ENCODE results near the gene TMPRSS2. TPM values are rescaled to one million over a fixed set of nuclear protein-coding genes. Genes with fewer than 3 reads are reported as not detected.

Gene TMPRSS2
- total and polyA plus RNA-seq, 2 donors (not counting 1 experiment from before 2014, with no cell fraction given): not detected

GRCh38 chr21:41511858-41512257, 3.9 kb upstream of the TMPRSS2 start:
- ChIA-PET POLR2A (no interaction called here), CTCF (no interaction called here)
- TF ChIP-seq, protein P1, sequence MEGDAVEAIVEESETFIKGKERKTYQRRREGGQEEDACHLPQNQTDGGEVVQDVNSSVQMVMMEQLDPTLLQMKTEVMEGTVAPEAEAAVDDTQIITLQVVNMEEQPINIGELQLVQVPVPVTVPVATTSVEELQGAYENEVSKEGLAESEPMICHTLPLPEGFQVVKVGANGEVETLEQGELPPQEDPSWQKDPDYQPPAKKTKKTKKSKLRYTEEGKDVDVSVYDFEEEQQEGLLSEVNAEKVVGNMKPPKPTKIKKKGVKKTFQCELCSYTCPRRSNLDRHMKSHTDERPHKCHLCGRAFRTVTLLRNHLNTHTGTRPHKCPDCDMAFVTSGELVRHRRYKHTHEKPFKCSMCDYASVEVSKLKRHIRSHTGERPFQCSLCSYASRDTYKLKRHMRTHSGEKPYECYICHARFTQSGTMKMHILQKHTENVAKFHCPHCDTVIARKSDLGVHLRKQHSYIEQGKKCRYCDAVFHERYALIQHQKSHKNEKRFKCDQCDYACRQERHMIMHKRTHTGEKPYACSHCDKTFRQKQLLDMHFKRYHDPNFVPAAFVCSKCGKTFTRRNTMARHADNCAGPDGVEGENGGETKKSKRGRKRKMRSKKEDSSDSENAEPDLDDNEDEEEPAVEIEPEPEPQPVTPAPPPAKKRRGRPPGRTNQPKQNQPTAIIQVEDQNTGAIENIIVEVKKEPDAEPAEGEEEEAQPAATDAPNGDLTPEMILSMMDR (IDR thresholded peaks at IDR 0.05): no peak
- TF ChIP-seq EZH2 (IDR thresholded peaks at IDR 0.05; ENCODE audit: borderline replicate concordance, insufficient read depth, low read depth, low read length, poor library complexity, severe bottlenecking): no peak
- H3K27me3 ChIP-seq (replicated peaks in 1 of 4; ENCODE audit: control extremely low read depth in 1 of 4, control insufficient read depth in 3 of 4, insufficient read depth in 4 of 4, low read length in 3 of 4): peaks cover 0 to 21% (median 0%) of the 10 kb centered on the region in 4 experiments
- Mint-ChIP-seq H3K9me3 (ENCODE audit: insufficient read depth) (peaks cover 3% of the 10 kb centered on the region), H3K4me3 (no peak overlapping the region), H3K4me1 (no peaks in the 10 kb centered on the region), H3K27me3 (peaks cover 39% of the 10 kb centered on the region), H3K27ac (no peak overlapping the region)
- no peak for DNase-seq
- H2AFZ ChIP-seq (ENCODE audit: insufficient read depth, low read depth, low read length, poor library complexity, severe bottlenecking): no peak overlapping the region
- intact Hi-C loops (cut with micrococcal nuclease): no loop called here
- no peak overlapping the region for H3K4me2 ChIP-seq (replicated peaks; ENCODE audit: low read depth, low read length, poor library complexity, severe bottlenecking)
- no peak overlapping the region for H3K4me3 ChIP-seq (ENCODE audit: control extremely low read depth in 1 of 5, extremely low read depth in 1 of 5, insufficient read depth in 1 of 5, low read depth in 2 of 5, low read length in 4 of 5)
- H3K79me2 ChIP-seq (ENCODE audit: control insufficient read depth, insufficient read depth, low read length): no peaks in the 10 kb centered on the region
- no peaks in the 10 kb centered on the region for H3K36me3 ChIP-seq (replicated peaks in 1 of 2; ENCODE audit: control extremely low read depth in 1 of 2, control insufficient read depth in 1 of 2, extremely low read depth in 1 of 2, insufficient read depth in 2 of 2, low read length in 1 of 2)
- ATAC-seq (ENCODE audit: low read depth): no peak
- no peaks in the 10 kb centered on the region for H4K20me1 ChIP-seq (ENCODE audit: control insufficient read depth, insufficient read depth, low read length, poor library complexity, severe bottlenecking)
- WGBS (ENCODE audit: insufficient coverage): 77% methylated on average over 6 of the region's 7 CpGs
- H3K27ac ChIP-seq (ENCODE audit: low read length in 2 of 2): no peak overlapping the region
- H3K4me1 ChIP-seq (ENCODE audit: control insufficient read depth in 2 of 2, insufficient read depth in 2 of 2, low read length in 2 of 2): no peaks in the 10 kb centered on the region
- H3K9me3 ChIP-seq (ENCODE audit: control extremely low read depth in 1 of 3, control insufficient read depth in 2 of 3, insufficient read depth in 1 of 3, low read length in 2 of 3): no peaks in the 10 kb centered on the region
- no peak overlapping the region for H3K9ac ChIP-seq (ENCODE audit: low read length)

- ChIA-PET CTCF (no interaction called here), POLR2A (no interaction called here)
- H3K27me3 Mint-ChIP-seq: peaks cover 42% of the 10 kb centered on the region
- Histone ChIP-seq H2AFZ (ENCODE audit: insufficient read depth, low read depth, low read length, poor library complexity, severe bottlenecking) (no peak overlapping the region), H3K4me2 (replicated peaks; ENCODE audit: low read depth, low read length, poor library complexity, severe bottlenecking) (no peak overlapping the region), H3K9ac (ENCODE audit: low read length) (no peak overlapping the region), H4K20me1 (ENCODE audit: control insufficient read depth, insufficient read depth, low read length, poor library complexity, severe bottlenecking) (no peaks in the 10 kb centered on the region), H3K36me3 (replicated peaks in 1 of 2; ENCODE audit: control extremely low read depth in 1 of 2, control insufficient read depth in 1 of 2, extremely low read depth in 1 of 2, insufficient read depth in 2 of 2, low read length in 1 of 2) (no peaks in the 10 kb centered on the region), H3K4me1 (ENCODE audit: control insufficient read depth in 2 of 2, insufficient read depth in 2 of 2, low read length in 2 of 2) (no peaks in the 10 kb centered on the region), H3K27ac (ENCODE audit: low read length in 2 of 2) (no peak overlapping the region), H3K79me2 (ENCODE audit: control insufficient read depth, insufficient read depth, low read length) (no peaks in the 10 kb centered on the region), H3K9me3 (ENCODE audit: control extremely low read depth in 1 of 3, control insufficient read depth in 2 of 3, insufficient read depth in 1 of 3, low read length in 2 of 3) (no peaks in the 10 kb centered on the region), H3K4me3 (ENCODE audit: control extremely low read depth in 1 of 5, extremely low read depth in 1 of 5, insufficient read depth in 1 of 5, low read depth in 2 of 5, low read length in 4 of 5) (no peak overlapping the region), H3K27me3 (replicated peaks in 1 of 4; ENCODE audit: control extremely low read depth in 1 of 4, control insufficient read depth in 3 of 4, insufficient read depth in 4 of 4, low read length in 3 of 4) (peaks cover 0 to 31% (median 2%) of the 10 kb centered on the region in 4 experiments)
- DNase-seq: no peak
- no peaks in the 10 kb centered on the region for H3K9me3 Mint-ChIP-seq (ENCODE audit: insufficient read depth)
- WGBS (ENCODE audit: insufficient coverage): 29% methylated on average over 2 of the region's 2 CpGs
- no peaks in the 10 kb centered on the region for H3K4me1 Mint-ChIP-seq
- no peak for TF ChIP-seq EZH2 (IDR thresholded peaks at IDR 0.05; ENCODE audit: borderline replicate concordance, insufficient read depth, low read depth, low read length, poor library complexity, severe bottlenecking)
- TF ChIP-seq, protein P1 (IDR thresholded peaks at IDR 0.05): no peak
- intact Hi-C loops (cut with micrococcal nuclease): no loop called here
- no peak overlapping the region for H3K4me3 Mint-ChIP-seq
- no peak for ATAC-seq (ENCODE audit: low read depth)
- no peak overlapping the region for H3K27ac Mint-ChIP-seq
Measured at GRCh38 chr21:41510500-41510899, 2.5 kb upstream of the TMPRSS2 start.

All from B cell (primary cell).